HEK293 (cell line): ENCODE measurements around the gene HIRA.
A peak's percentile ranks its signal among the peaks of the same experiment; 100 is the strongest.

ENCODE experiments used
- CTCF ChIA-PET: fragments of 350-600 bp; formaldehyde crosslinking; extraction: SDS; loops from one replicate; lab custom pipeline; 2021; ENCODE audit warnings: antibody characterized with exemption; lab: Yijun Ruan, JAX
- POLR2A ChIA-PET: fragments of 300-600 bp; formaldehyde crosslinking; extraction: SDS; loops from one replicate; lab custom pipeline; 2020; ENCODE audit warnings: antibody characterized with exemption, inconsistent platforms; lab: Yijun Ruan, JAX
- H3K27ac ChIP-seq: fragments of 200-500 bp; sonication (Bioruptor generic); 2 replicates; pipeline ENCODE4 v1.5.1; 2014; ENCODE audit warnings: low read depth, low read length, control low read depth, inconsistent platforms; ENCODE audit errors: extremely low read depth
- H3K36me3 ChIP-seq, 2 experiments: fragments of 200-500 bp in 1 of 2; sonication (Bioruptor generic) in 1 of 2; 1 replicate in 1 of 2; 2 replicates in 1 of 2; pipeline ENCODE4 v1.5.1; 2014 to 2017; ENCODE audit warnings: inconsistent platforms in 2 of 2, low read length in 2 of 2; ENCODE audit not compliant: control insufficient read depth in 2 of 2, insufficient read depth in 1 of 2
- H3K4me1 ChIP-seq: fragments of 200-500 bp; sonication (Bioruptor generic); 2 replicates; pipeline ENCODE4 v1.5.1; 2014; ENCODE audit warnings: mild to moderate bottlenecking, low read length, inconsistent platforms; ENCODE audit not compliant: control insufficient read depth, insufficient read depth
- H3K4me3 ChIP-seq: 2 replicates; pipeline ENCODE4 v1.5.1; 2011; ENCODE audit warnings: low read depth, mild to moderate bottlenecking, control low read depth, low read length, moderate library complexity
- H3K9me3 ChIP-seq: fragments of 200-500 bp; sonication (Bioruptor generic); 2 replicates; pipeline ENCODE4 v1.5.1; 2014; ENCODE audit warnings: low read depth, low read length, inconsistent platforms; ENCODE audit not compliant: control insufficient read depth, insufficient read depth
- ATF2 ChIP-seq: fragments of 450-650 bp; formaldehyde crosslinking; IDR thresholded peaks from 2 replicates; pipeline ENCODE4 v1.5.1; 2016; ENCODE audit warnings: missing biosample characterization, missing genetic modification characterization, low read depth
- FEZF1 ChIP-seq: fragments of 450-650 bp; formaldehyde crosslinking; IDR thresholded peaks from 2 replicates; pipeline ENCODE4 v1.5.1; 2016; ENCODE audit warnings: missing biosample characterization, missing genetic modification characterization
- GLI4 ChIP-seq: fragments of 450-650 bp; formaldehyde crosslinking; IDR thresholded peaks from 2 replicates; pipeline ENCODE4 v1.5.1; 2016; ENCODE audit warnings: missing biosample characterization, missing genetic modification characterization
- HOXC10 ChIP-seq: sonication (generic); formaldehyde crosslinking; IDR thresholded peaks from 2 replicates; pipeline ENCODE4 v1.8.1; 2023; ENCODE audit warnings: mild to moderate bottlenecking, missing genetic modification reagents
- IKZF3 ChIP-seq: fragments of 450-650 bp; IDR thresholded peaks from 2 replicates; pipeline ENCODE4 v1.5.0; 2018; ENCODE audit warnings: missing biosample characterization, mild to moderate bottlenecking, missing genetic modification characterization, moderate library complexity
- KLF1 ChIP-seq: fragments of 450-650 bp; formaldehyde crosslinking; IDR thresholded peaks from 2 replicates; pipeline ENCODE4 v1.5.1; 2016; ENCODE audit warnings: missing biosample characterization, missing genetic modification characterization
- KLF16 ChIP-seq: fragments of 450-650 bp; formaldehyde crosslinking; IDR thresholded peaks from 2 replicates; pipeline ENCODE4 v1.5.1; 2017; ENCODE audit warnings: missing biosample characterization, missing genetic modification characterization
- KLF17 ChIP-seq: fragments of 450-650 bp; formaldehyde crosslinking; IDR thresholded peaks from 2 replicates; pipeline ENCODE4 v1.5.1; 2016; ENCODE audit warnings: missing biosample characterization, missing genetic modification characterization
- MZF1 ChIP-seq: fragments of 450-650 bp; formaldehyde crosslinking; IDR thresholded peaks from 2 replicates; pipeline ENCODE4 v1.5.1; 2017; ENCODE audit warnings: missing biosample characterization, missing genetic modification characterization, borderline replicate concordance
- OSR2 ChIP-seq: fragments of 450-650 bp; formaldehyde crosslinking; IDR thresholded peaks from 2 replicates; pipeline ENCODE4 v1.5.1; 2016; ENCODE audit warnings: missing biosample characterization, missing genetic modification characterization
- SETDB1 ChIP-seq: IDR thresholded peaks from one replicate; pipeline ENCODE4 v1.6.1; 2017; ENCODE audit warnings: mild to moderate bottlenecking, low read length, moderate library complexity, mixed read lengths; ENCODE audit not compliant: insufficient read length
- ZBTB26 ChIP-seq: fragments of 450-650 bp; formaldehyde crosslinking; optimal IDR thresholded peaks from 2 replicates; pipeline ENCODE3; 2016; ENCODE audit warnings: missing biosample characterization, mild to moderate bottlenecking, missing genetic modification characterization
- ZBTB48 ChIP-seq: fragments of 450-650 bp; formaldehyde crosslinking; IDR thresholded peaks from 2 replicates; pipeline ENCODE4 v1.5.1; 2016; ENCODE audit warnings: missing biosample characterization, missing genetic modification characterization
- ZFP41 ChIP-seq: fragments of 450-650 bp; formaldehyde crosslinking; IDR thresholded peaks from 2 replicates; pipeline ENCODE4 v1.5.1; 2016; ENCODE audit warnings: missing biosample characterization, missing genetic modification characterization, borderline replicate concordance
- ZNF114 ChIP-seq: fragments of 450-650 bp; formaldehyde crosslinking; IDR thresholded peaks from 2 replicates; pipeline ENCODE4 v1.5.0; 2017; ENCODE audit warnings: missing biosample characterization, missing genetic modification characterization
- ZNF223 ChIP-seq: fragments of 450-650 bp; formaldehyde crosslinking; IDR thresholded peaks from 2 replicates; pipeline ENCODE4 v1.5.1; 2016; ENCODE audit warnings: missing biosample characterization, missing genetic modification characterization
- ZNF248 ChIP-seq: fragments of 450-650 bp; formaldehyde crosslinking; IDR thresholded peaks from 2 replicates; pipeline ENCODE4 v1.5.1; 2017; ENCODE audit warnings: missing biosample characterization, missing genetic modification characterization
- ZNF280C ChIP-seq: fragments of 450-650 bp; formaldehyde crosslinking; IDR thresholded peaks from 2 replicates; pipeline ENCODE4 v1.5.1; 2016; ENCODE audit warnings: missing biosample characterization, missing genetic modification characterization
- ZNF366 ChIP-seq: fragments of 450-650 bp; formaldehyde crosslinking; conservative IDR thresholded peaks from 2 replicates; pipeline ENCODE4 v1.5.1; 2016; ENCODE audit warnings: missing biosample characterization, missing genetic modification characterization
- ZNF423 ChIP-seq: fragments of 450-650 bp; formaldehyde crosslinking; IDR thresholded peaks from 2 replicates; pipeline ENCODE4 v1.5.1; 2016; ENCODE audit warnings: missing biosample characterization, missing genetic modification characterization
- ZNF426 ChIP-seq: fragments of 450-650 bp; formaldehyde crosslinking; IDR thresholded peaks from 2 replicates; pipeline ENCODE4 v1.5.1; 2017; ENCODE audit warnings: missing biosample characterization, missing genetic modification characterization, mild to moderate bottlenecking, inconsistent platforms, moderate library complexity
- ZNF513 ChIP-seq: fragments of 450-650 bp; IDR thresholded peaks from 2 replicates; pipeline ENCODE4 v1.5.1; 2018; ENCODE audit warnings: missing biosample characterization, missing genetic modification characterization
- ZNF610 ChIP-seq: fragments of 450-650 bp; formaldehyde crosslinking; IDR thresholded peaks from 2 replicates; pipeline ENCODE4 v1.5.1; 2016; ENCODE audit warnings: missing biosample characterization, missing genetic modification characterization, borderline replicate concordance
- ZNF645 ChIP-seq: fragments of 450-650 bp; formaldehyde crosslinking; IDR thresholded peaks from 2 replicates; pipeline ENCODE4; 2016; ENCODE audit warnings: missing biosample characterization, missing genetic modification characterization
- ZNF660 ChIP-seq: fragments of 450-650 bp; IDR thresholded peaks from 2 replicates; pipeline ENCODE4 v1.5.1; 2018; ENCODE audit warnings: missing biosample characterization, mild to moderate bottlenecking, missing genetic modification characterization
- ZNF701 ChIP-seq: fragments of 450-650 bp; formaldehyde crosslinking; IDR thresholded peaks from 2 replicates; pipeline ENCODE4 v1.5.1; 2016; ENCODE audit warnings: missing biosample characterization, missing genetic modification characterization
- ZSCAN30 ChIP-seq: fragments of 450-650 bp; IDR thresholded peaks from 2 replicates; pipeline ENCODE4 v1.5.1; 2018; ENCODE audit warnings: missing biosample characterization, mild to moderate bottlenecking, missing genetic modification characterization, moderate library complexity

HIRA gene

GRCh38 chr22:19287076-19287707 lies 144.3 kb downstream of the HIRA start (continued):
- TF ChIP-seq ZNF610 (tag by site-specific recombination) (peak; percentile 77; the same call in 1 of the 2 replicates), ZNF223 (tag by site-specific recombination) (no peak), ZNF426 (tag by site-specific recombination) (no peak), ZNF366 (no peak), FEZF1 (tag by site-specific recombination) (peak; percentile 100), ZFP41 (no peak), ZNF248 (tag by site-specific recombination) (no peak), ZNF423 (tag by site-specific recombination) (no peak), KLF1 (tag by site-specific recombination) (peak; percentile 34; the same call in 1 of the 2 replicates), IKZF3 (tag by site-specific recombination) (no peak), ZNF660 (tag by site-specific recombination) (no peak), SETDB1 (no peak), ZBTB48 (peak; percentile 57; the same call in 1 of the 2 replicates), ZNF645 (tag by site-specific recombination) (no peak), GLI4 (tag by site-specific recombination) (no peak), OSR2 (tag by site-specific recombination) (peak; percentile 53), MZF1 (tag by site-specific recombination) (peak; percentile 63; the same call in 1 of the 2 replicates)

- Histone ChIP-seq H3K9me3 (no peaks in the 10 kb centered on the region), H3K4me1 (peaks cover 3% of the 10 kb centered on the region; the same call in 1 of the 2 replicates), H3K36me3 (peaks cover 0 to 3% of the 10 kb centered on the region in 2 experiments; a peak in 1 of 3 replicates), H3K27ac (no peak overlapping the region), H3K4me3 (no peak overlapping the region)
- CTCF ChIA-PET = interaction anchor here (0.6 to 2.3 kb wide), 3 partner anchors 15 to 106 kb away, joined by 3 to 8 read pairs (median 3); partner anchors contain the start of gene SLC25A1
- POLR2A ChIA-PET = interaction anchor here (1.0 to 1.3 kb wide), 3 partner anchors 10 to 147 kb away, joined by 3 to 4 read pairs (median 3); partner anchors contain the start of genes MRPL40 and SLC25A1
- TF ChIP-seq HOXC10 (no peak), KLF1 (tag by site-specific recombination) (no peak), ZNF280C (no peak), SETDB1 (no peak), ATF2 (no peak), KLF17 (tag by site-specific recombination) (no peak), ZSCAN30 (tag by site-specific recombination) (no peak), ZNF701 (no peak), ZNF513 (tag by site-specific recombination) (no peak), ZNF423 (tag by site-specific recombination) (no peak), ZNF114 (tag by site-specific recombination) (no peak), KLF16 (tag by site-specific recombination) (no peak), ZBTB26 (tag by site-specific recombination) (no peak)
Measured at GRCh38 chr22:19285831-19286230, 145.7 kb downstream of the HIRA start.
